Activated CD4-positive, alpha-beta T cell treated with anti-CD3 and anti-CD28 coated beads, Interleukin-2, amount 50 U/mL, for 4 hours (primary cell): ENCODE measurements around the gene TMEM131L.
A peak's percentile ranks its signal among the peaks of the same experiment; 100 is the strongest.

Experiments
- DNase-seq, 2 experiments: peaks; one replicate each; pipeline ENCODE4 v3.0.0-alpha.2; 2020

Gene TMEM131L

DNA sequence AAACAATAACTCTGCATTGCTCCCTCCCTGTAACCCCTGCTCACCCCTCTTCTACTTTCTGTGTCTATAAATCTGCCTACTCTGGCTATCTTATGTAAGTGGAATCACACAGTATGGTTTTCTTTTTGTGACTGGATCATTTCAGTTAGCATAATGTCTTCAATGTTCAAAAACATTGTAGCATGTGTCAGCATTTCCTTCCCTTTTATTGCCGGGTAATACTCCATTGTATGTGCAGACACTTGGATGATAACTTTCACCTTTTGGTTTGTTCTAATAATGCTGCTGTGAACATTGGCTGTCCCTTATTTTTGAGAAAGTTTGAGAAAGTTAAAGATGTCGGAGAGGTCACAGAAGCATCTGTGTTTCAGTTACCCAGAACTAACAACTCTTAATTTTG lies 157.3 kb downstream of the TMEM131L start:
- DNase-seq = no peak

DNA sequence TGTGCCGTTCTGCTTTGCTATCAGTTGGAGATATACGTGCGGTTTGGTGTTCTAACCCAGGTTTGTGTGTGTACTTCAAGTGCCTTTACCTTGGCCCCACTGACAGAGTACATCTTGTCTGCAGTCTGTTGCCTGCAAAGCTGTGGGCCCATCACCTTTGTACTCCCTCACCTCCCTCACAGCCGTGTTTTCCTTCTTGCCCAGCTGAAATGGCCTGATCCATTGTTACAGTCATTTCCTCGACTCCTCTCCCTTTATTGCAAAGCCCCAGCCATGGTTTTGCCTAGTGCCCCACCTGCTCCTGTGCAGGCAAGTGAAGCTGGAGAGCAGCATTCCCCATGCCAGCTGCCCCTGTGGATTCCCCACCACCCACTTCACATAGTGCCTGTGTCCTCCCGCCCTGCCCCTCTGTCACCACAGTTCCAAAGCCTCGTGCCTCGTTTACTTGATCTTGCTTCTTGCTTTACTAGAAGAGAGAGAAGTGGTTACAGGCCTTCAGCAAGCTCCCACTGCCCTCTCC lies 162.7 kb downstream of the TMEM131L start:
- no peak for DNase-seq

DNA sequence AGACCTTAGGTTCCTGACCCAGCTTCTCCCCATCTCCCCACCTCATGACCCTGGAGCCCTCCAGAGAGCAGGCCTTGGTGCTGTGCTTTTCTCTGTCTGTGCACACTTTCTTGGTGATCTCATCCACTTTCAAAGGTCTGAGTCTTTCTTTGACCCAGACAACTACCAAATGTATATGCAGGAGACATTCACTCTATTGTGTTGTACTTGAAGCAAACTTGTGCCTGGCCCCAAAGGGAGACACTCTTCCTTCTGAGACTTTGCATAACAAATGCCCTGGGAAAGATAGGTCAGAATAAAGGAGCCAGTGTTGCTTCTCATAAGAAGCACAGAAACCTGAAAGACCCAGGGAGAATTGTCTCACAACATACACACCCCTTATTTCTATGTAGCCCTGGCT lies 163.6 kb downstream of the TMEM131L start:
- no peak for DNase-seq

DNA sequence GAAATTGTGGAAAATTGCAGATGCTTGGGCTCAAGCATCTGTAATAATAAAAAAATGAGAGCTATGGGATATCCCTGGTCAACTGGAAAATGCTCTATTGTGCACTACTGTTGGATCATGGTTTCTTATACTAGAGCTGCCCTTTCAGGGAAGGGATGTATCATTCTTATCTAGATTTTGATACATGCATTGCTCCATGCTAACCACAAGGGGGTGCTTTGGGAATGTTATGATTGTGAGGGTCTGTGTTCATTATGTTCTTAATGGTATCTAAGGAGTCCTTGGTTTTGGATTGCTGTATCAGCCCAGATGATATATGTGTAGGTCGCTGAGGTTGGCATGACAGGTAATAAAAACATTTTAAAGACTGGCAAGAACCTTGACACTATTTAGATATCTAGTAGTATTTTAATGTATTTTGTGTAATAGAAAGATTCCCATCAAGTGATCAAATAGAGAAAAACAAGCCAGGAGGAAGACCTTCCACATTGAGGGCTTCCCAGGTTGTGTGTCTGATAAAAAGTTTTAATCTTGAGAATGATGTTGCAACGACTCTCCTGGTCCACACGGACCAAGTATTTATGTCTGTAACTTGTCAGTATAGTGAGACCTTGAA lies 168.7 kb downstream of the TMEM131L start:
- no peak for DNase-seq

DNA sequence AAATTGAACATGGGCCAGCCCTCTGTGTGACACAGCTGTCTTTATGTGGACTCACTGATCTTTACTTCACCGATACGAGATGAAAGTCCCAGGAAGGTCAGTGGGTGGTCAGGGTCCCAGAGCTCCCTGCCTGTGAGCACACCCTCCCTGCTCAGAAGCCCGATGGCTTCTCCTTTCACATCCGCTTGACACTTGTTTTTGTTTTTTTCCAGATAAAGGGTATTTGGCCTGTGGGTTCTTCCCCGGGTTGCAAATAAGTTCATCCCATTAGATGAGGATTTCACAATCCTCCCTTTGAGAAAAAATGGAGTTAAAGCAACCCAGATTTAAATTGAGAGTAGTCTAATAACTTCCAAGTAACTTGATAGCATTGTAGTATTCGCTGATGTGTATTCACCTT lies 169.7 kb downstream of the TMEM131L start:
- no peak for DNase-seq

DNA sequence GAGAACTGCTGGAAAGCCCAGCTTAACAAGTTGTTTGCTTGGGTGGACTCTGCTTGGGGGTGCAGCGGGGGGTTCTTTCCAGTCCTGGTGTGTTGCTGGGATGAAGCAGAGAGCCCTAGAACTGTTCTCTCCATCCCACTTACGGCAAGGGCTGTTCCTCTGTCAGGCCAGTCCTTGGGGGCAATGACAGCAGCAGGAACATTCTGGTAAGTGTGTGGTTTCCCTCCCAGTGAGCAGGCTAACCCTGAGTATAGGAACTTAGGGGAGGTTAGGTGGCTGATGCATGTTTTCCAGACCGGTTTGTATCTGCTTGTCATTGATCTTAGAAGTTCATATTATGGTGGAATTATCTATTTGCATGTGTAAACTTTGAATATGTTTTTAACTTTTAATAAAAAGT lies 171.0 kb downstream of the TMEM131L start:
- no peak for DNase-seq

DNA sequence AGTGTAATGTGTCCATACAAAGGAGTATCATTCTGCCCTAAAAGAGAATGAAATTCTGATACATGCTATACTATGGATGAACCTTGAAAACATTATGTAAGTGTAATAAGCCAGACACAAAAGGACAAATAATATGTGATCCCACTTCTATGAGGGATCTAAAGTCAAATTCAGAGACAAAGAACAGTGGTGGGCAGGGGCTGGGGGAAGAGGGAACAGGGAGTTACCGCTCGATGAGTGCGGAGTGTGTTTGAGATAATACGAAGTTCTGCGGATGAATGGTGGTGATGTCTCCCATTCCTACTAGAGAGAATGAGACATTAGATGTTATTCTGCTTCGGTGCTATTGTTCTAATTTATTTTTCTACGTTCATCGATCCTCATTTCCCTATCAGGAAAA lies 171.9 kb downstream of the TMEM131L start:
- DNase-seq = no peak

DNA sequence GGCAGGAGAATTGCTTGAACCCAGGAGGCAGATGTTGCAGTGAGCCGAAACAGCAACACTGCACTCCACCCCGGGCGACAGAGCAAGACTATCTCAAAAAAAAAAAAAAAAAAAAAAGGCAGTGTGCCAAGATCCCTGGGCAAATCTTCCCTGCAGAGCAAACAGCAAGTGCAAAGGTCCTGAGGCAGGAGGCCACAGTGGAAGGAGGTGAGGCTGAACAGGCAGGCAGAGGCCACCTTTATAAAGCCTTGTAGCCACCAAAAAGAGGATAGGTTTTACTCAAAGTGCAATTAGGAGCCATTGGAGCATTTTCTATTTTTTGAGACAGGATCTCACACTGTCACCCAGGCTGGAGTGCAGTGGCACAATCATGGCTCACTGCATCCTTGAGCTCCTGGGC lies 172.8 kb downstream of the TMEM131L start:
- no peak for DNase-seq

DNA sequence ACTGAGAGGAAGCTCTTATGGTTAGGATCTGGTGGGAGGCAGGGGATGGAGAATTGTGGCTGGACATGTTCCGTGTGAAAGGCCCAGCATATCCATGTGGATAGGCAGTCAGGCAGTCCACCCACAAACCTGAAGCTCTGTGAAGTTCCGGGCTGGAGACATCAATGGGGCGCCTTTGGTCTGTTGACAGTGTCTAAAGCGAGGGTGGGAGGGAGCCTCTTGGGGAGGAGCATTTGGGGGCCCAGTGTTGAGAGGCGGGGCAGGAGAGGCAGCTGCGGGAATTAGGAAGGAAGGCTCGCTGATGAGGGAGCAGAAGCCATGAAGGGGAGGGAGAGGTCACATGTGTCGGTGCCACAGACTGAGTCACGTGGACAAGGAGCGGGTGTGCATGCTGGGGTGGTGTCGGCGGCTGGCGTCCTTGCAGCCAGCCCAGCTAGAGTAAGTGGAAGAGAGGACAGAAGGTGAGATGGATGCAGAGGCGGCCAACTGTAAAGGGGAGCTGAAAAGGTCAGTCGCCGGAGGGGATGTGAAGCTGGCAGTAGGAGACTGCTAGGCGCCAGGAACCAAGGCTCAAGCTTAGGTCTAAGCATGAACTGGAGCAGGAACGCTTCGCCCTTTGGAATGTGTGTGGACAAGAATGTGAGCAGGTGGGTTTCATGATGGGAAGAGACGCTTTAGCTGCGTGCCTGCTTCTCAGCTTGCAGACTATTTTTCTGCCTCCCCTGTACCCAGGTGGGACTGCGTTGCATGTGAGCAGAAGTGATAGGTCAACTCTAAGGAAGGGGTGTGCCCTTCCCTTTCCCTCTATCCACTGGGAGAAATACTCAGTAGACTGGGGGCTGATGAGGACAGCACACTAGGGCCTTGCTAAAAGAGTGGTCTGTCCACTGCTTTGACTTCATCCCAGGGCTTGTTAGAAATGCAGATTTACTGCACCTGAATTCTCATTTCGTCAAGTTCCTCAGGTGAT lies 174.0 kb downstream of the TMEM131L start:
- no peak for DNase-seq

DNA sequence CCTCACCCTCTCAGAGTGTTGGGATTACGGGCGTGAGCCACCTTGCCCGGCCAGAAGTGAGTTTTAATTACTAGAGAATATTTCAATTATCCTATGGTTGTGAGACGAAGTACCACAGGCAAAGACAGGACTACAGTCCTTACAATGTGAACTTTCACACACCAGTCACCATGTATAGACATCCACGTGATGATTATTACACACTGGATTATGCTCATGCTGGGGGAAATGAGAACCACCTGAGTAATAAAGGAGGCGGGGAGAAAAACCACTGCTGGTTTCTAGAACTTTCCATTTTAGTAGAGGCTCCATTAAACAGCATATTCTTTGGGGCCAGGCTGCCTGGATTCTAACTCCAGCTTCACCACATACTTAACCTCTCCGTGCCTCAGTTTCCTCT lies 175.4 kb downstream of the TMEM131L start:
- no peak for DNase-seq

DNA sequence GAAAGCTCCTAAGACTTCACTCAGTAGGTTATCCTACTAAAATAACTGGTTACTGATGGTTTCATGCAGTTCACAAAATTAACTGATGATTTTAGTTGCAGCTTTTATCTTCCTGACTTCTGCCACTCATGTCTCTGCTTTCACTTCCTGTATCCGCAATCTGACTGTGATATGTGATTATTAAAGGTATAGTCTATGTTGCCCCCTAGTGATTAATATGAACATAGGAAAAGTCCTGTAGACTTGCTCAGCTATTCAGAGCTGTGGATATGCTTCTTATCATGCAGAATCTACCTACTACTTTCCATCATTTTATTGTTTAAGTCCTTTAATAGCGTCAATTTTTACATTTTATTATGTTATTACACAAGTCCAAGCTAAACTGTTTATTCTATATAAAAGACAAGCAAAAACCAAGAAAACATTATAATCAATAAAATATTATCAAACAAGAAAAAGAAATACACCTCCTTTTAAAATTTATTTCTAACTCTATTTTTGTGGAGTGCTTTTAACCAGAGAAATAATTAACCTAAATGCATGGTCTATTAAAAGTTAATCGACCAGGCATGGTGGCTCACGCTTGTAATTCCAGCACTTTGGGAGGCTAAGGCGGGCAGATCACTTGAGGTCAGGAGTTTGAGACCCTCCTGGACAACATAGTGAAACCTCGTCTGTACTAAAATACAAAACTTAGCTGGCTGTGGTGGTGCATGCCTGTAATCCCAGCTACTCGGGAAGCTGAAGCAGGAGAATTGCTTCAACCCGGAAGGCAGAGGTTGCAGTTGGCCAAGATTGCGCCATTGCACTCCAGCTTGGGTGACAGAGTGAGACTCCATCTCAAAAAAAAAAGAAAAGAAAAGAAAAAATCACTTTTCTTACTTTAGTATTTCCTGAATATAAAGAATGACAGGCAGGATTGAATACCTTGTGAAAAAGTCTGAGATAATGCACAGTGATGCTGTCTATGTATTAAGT lies 177.5 kb downstream of the TMEM131L start:
- DNase-seq = no peak

DNA sequence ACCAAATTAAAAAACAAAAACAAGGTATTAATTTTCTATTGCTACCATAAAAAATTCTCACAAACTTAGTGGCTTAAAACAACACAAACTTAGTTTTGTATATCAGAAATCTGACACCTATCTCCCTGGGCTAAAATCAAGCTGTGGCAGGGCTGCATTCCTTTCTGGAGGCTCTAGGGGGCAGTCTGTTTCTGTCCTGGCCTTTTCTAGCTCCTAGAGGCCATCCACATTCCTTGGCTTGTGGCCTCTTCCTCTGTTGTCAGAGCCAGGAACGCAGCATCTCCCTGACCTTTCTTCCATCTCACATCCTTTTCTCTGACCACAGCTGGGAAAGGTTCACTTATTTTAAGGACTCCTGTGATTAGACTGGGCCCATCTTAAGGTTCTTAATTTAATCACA lies 179.0 kb downstream of the TMEM131L start:
- no peak for DNase-seq

DNA sequence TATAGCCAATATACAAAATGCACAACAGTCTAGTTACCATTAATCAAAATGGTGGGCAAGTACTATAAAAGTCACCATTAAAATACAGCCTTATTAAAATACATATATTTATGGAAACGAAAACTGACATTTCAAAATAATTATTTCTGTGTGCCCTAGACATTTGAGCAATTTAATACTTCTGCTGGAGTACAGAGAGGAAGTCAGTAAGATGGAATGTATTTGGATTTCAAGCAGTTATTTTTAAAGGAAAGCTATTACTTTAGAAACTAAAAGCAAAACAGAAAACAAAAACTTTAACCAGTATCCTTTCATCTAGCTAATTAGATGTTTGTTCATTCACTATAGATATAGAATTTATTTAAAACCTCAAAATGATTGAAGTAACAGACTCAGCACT lies 180.1 kb downstream of the TMEM131L start:
- no peak for DNase-seq

DNA sequence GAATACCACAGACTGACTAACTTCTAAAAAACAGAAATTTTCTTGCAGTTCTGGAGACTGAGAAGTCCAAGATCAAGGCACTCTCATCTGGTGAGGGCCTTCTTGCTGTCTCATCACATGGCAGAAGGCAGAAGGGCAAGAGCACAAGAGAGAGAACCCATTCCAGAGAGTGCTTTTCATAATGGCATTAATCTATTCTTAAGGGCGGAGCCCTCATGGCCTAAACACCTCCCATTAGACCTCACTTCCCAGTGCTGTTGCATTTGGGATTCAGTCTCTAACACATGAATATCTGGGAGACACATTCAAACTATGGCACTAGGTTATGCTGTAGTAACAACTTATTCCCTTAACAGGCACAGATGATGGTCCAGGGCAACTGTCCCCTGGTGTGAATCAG lies 180.8 kb downstream of the TMEM131L start:
- no peak for DNase-seq

DNA sequence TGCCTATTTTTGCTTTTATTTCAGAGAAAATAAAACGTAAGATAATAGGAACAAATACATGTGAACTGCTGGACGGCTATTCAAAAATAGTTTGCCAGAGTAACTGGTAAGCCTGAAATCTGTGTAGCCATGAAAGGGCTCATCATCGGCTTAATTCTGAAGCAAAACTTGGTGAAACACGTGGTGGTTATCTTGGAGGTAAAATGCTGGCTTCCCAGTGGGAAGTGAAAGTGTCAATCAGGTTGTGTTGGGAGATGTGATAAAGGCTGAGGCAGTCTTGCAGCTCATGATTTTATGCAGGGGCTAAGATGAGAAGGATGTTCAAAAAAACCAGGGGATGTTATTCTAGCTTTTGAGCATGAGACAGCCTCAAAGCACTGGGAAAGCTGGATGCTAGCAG lies 181.8 kb downstream of the TMEM131L start:
- no peak for DNase-seq

DNA sequence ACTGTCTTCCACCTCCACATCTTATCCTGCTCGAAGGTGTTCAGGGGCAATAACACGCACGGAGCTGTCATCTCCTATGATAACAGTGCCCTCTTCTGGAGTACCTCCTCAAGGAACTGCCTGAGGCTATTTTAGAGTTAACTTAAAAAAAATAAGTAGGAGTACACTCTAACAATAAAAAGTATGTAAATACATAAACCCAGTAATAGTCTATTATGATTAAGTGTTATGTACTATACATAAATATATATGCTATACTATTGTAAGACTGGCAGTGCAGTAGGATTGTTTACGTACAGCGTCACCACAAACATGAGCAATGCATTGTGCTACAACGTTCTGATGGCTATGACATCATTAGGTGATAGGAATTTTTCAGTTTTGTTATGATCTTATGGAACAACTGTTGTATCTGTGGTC lies 183.4 kb downstream of the TMEM131L start:
- DNase-seq = no peak

DNA sequence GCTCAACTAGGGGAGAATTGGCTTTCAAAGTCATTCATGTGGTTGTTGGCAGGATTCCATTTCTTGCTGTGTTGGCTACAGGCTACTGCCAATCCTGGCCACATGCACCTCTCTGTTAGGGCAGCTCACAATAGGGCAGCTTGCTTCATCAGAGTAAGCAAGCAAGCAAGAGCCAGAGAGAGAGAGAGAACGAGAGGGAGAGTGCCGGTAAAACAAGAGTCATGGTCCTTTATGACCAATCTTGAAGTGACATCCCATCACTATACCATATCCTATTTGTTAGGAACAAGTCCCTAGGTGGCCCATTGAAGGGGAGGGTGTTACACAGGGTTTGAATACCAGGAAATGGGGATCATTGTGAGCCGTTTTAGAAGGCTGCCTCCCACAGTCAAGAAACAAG lies 185.0 kb downstream of the TMEM131L start:
- DNase-seq = no peak

DNA sequence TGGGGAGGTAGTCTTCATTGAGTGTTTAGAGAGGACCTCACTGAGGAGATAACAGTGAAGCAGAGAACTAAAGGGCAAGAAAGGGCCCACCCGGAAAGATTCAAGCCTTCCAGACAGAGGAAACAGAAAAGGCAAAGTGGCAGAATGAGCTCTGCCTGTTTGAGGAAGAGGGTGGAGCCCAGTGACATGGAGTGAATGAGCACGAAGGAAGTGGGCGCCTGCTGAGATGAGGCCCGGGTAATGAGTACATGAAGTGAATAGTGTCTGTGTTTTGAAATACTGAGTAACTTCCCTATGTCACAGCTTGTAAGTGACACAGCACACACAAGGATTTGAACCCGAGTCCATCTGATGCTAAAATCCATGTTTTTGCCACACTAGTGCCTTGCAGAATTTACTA lies 185.4 kb downstream of the TMEM131L start:
- peak; percentile 40 to 50 for DNase-seq

DNA sequence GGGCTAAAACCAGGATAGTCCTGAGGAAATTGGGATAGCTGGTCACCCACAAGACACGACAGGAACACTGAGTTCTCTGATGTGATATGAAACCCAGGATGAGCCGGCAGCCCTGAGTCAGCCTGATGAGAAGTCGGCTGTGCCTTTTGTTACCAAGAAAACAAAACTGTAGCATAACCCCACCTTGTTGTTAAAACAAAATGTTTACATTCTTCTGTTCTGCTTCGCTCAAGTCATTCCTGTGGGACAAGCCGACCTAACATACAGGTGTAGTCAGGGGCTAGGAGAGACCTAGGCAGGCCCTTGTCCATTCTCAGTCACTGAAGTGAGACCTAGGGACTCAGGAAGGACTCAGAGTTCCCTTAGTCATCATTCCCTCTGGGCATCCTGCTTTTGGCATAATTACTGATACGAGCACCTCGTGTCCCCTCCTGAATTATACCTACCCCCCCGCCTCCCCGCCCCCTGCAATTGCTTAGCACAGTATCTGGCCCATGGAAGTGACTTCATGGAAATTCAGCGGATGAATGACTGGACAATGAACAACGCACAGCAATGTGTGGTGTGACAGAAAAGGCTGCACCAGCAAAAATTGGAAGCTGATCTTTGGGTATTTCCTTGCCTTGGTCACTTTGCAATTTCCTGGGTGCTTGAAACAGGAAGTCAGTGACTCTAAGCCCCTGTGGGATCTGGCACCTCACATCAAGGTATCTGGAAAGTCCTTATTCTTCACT lies 186.1 kb downstream of the TMEM131L start:
- no peak for DNase-seq

DNA sequence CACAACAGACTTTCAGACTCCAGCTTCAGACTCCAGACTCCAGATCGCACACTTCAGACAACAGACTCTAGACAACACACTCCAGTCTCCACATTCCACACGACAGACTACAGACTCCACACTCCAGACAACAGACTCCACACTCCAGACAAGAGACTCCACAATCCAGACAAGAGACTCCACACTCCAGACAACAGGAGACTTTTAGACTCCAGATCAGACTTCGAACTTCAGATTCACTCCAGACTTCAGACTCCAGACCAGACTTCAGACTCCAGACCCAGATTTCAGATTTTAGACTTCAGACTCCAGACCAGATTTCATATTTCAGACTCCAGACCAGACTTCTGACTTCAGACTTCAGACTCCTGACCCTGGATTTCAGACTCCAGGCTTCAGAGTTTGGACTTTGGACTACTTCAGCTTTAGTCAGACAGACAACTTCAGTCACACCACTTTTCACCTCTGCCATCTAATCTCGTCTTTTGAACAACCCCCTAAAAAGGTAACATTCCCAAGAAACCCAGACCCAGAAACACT lies 188.9 kb downstream of the TMEM131L start:
- DNase-seq = no peak

DNA sequence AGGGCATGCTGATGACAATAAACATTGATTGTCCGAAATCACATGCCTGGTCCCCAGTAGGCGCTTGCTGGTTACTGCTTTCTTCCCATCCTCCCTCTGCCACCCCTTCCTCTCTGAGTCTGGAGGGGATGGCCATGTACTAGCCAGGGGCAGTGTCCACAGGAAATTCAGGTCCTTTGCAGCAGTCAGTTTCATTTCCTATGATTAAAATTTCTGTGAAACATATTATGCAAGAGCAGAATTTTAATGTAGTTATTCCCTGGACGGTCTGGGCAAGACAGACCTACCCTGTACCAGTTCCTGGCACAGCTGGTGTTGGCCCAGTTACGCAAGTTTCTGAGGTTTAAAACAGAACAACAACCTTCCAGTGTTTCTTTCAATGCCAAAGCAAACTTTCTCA lies 189.8 kb downstream of the TMEM131L start:
- no peak for DNase-seq
